HG02759 (cell line): ENCODE measurements around the gene MTX3.

ENCODE experiments used
- ATAC-seq: cut with Tn5 transposase; IDR thresholded peaks from one replicate; pipeline ENCODE4 v1.9.1; 2021; ENCODE audit warnings: mild to moderate bottlenecking, moderate library complexity; ENCODE audit not compliant: unreplicated experiment

Gene MTX3

GRCh38 chr5:79983618-79984017 lies 7.4 kb downstream of the MTX3 start:
- no peak for ATAC-seq

GRCh38 chr5:79982136-79982535 lies 8.9 kb downstream of the MTX3 start:
- no peak for ATAC-seq

- no peak for ATAC-seq
These were observed 14.1 kb downstream of the MTX3 start for GRCh38 chr5:79976759-79977515.

- no peak for ATAC-seq
These were observed 15.6 kb downstream of the MTX3 start for GRCh38 chr5:79975422-79975821.

- no peak for ATAC-seq
These were observed 16.2 kb downstream of the MTX3 start for GRCh38 chr5:79974886-79975285.

GRCh38 chr5:79973996-79974395 lies 17.1 kb downstream of the MTX3 start:
- no peak for ATAC-seq

GRCh38 chr5:79973511-79973910 lies 17.6 kb downstream of the MTX3 start:
- no peak for ATAC-seq

- ATAC-seq, result no peak
These were observed 19.9 kb downstream of the MTX3 start for GRCh38 chr5:79971156-79971555.

- ATAC-seq, result no peak
These were observed 24.6 kb downstream of the MTX3 start for GRCh38 chr5:79966448-79966847.

- ATAC-seq, result no peak
These were observed 26.9 kb downstream of the MTX3 start for GRCh38 chr5:79964136-79964535.

- no peak for ATAC-seq
These were observed 27.6 kb downstream of the MTX3 start for GRCh38 chr5:79963261-79964061.

- ATAC-seq, result no peak
These were observed 28.4 kb downstream of the MTX3 start for GRCh38 chr5:79962575-79963222.

- ATAC-seq, result no peak
These were observed 29.1 kb downstream of the MTX3 start for GRCh38 chr5:79961716-79962574.

GRCh38 chr5:79959407-79959806 lies 31.7 kb downstream of the MTX3 start:
- ATAC-seq, result no peak

GRCh38 chr5:79955941-79956670 lies 35.0 kb downstream of the MTX3 start:
- ATAC-seq, result no peak

GRCh38 chr5:79955356-79955895 lies 35.6 kb downstream of the MTX3 start:
- ATAC-seq, result no peak

- ATAC-seq, result no peak
These were observed 36.4 kb downstream of the MTX3 start for GRCh38 chr5:79954620-79955019.

- ATAC-seq, result no peak
These were observed 43.5 kb downstream of the MTX3 start for GRCh38 chr5:79947567-79947966.

- ATAC-seq, result no peak
These were observed 52.6 kb downstream of the MTX3 start for GRCh38 chr5:79938468-79938867.

GRCh38 chr5:79936646-79937216 lies 54.3 kb downstream of the MTX3 start:
- ATAC-seq, result no peak
